KMS-11 (cell line): ENCODE results near the gene NNMT.
A peak's percentile ranks its signal among the peaks of the same experiment; 100 is the strongest.

ENCODE experiments used
- H2AFZ ChIP-seq: fragments of 200-600 bp; sonication (generic); 2 replicates; pipeline ENCODE4 v1.6.1; 2016; ENCODE audit warnings: antibody characterized with exemption, mixed run types, low read depth
- H3K27ac ChIP-seq: fragments of 200-600 bp; sonication (generic); 2 replicates; pipeline ENCODE4 v1.6.1; 2016; ENCODE audit warnings: mild to moderate bottlenecking, mixed run types
- H3K27me3 ChIP-seq: fragments of 200-600 bp; sonication (generic); 2 replicates; pipeline ENCODE4 v1.6.1; 2017; ENCODE audit warnings: mild to moderate bottlenecking, low read depth, mixed run types, moderate library complexity; ENCODE audit not compliant: insufficient read depth
- H3K36me3 ChIP-seq: fragments of 200-600 bp; sonication (generic); 2 replicates; pipeline ENCODE4 v1.6.1; 2017; ENCODE audit warnings: mild to moderate bottlenecking, mixed run types; ENCODE audit not compliant: insufficient read depth
- H3K4me1 ChIP-seq: fragments of 200-600 bp; sonication (generic); 2 replicates; pipeline ENCODE4 v1.6.1; 2016; ENCODE audit warnings: mild to moderate bottlenecking, low read depth, mixed run types; ENCODE audit not compliant: poor library complexity, severe bottlenecking
- H3K4me2 ChIP-seq: fragments of 200-600 bp; sonication (generic); 2 replicates; pipeline ENCODE4 v1.7.0; 2016; ENCODE audit warnings: mild to moderate bottlenecking, mixed run types
- H3K4me3 ChIP-seq: fragments of 200-600 bp; sonication (generic); IDR thresholded peaks from 2 replicates; pipeline ENCODE4 v1.6.1; 2017; ENCODE audit warnings: low read depth, low read length, mixed read lengths; ENCODE audit not compliant: insufficient read depth
- H3K79me2 ChIP-seq: fragments of 200-600 bp; sonication (generic); 2 replicates; pipeline ENCODE4 v1.6.1; 2016; ENCODE audit warnings: low read depth, mixed run types; ENCODE audit not compliant: insufficient read depth
- H3K9ac ChIP-seq: fragments of 200-600 bp; sonication (generic); 2 replicates; pipeline ENCODE4 v1.6.1; 2016; ENCODE audit warnings: mild to moderate bottlenecking, mixed run types
- H4K20me1 ChIP-seq: fragments of 200-600 bp; sonication (generic); 2 replicates; pipeline ENCODE4 v1.6.1; 2016; ENCODE audit warnings: mild to moderate bottlenecking, mixed run types; ENCODE audit not compliant: insufficient read depth
- CTCF ChIP-seq: fragments of 200-600 bp; sonication (generic); conservative IDR thresholded peaks from 2 replicates; pipeline ENCODE4 v1.6.1; 2017; ENCODE audit warnings: low read depth, mild to moderate bottlenecking, antibody characterized with exemption, low read length, moderate library complexity, mixed read lengths

The NNMT gene

GRCh38 chr11:114260483-114260882 is 35.7 kb upstream of the NNMT start:
- H3K36me3 ChIP-seq = no peaks in the 10 kb centered on the region
- no peak overlapping the region for H3K9ac ChIP-seq
- no peaks in the 10 kb centered on the region for H4K20me1 ChIP-seq
- H3K27me3 ChIP-seq = no peaks in the 10 kb centered on the region
- H3K4me2 ChIP-seq = no peak overlapping the region
- no peak overlapping the region for H3K4me3 ChIP-seq
- no peaks in the 10 kb centered on the region for H3K79me2 ChIP-seq
- H3K4me1 ChIP-seq = no peaks in the 10 kb centered on the region
- no peak overlapping the region for H2AFZ ChIP-seq
- no peak overlapping the region for H3K27ac ChIP-seq
- TF ChIP-seq CTCF = no peak

GRCh38 chr11:114261791-114262190 is 34.4 kb upstream of the NNMT start:
- TF ChIP-seq CTCF = no peak
- no peak overlapping the region for H2AFZ ChIP-seq

GRCh38 chr11:114262681-114263512 is 33.3 kb upstream of the NNMT start:
- no peaks in the 10 kb centered on the region for H3K4me1 ChIP-seq
- no peak overlapping the region for H2AFZ ChIP-seq
- TF ChIP-seq CTCF = peak; percentile 53
- no peak overlapping the region for H3K4me2 ChIP-seq
- no peaks in the 10 kb centered on the region for H3K36me3 ChIP-seq
- H3K4me3 ChIP-seq = no peak overlapping the region
- no peaks in the 10 kb centered on the region for H3K27me3 ChIP-seq
- H4K20me1 ChIP-seq = no peaks in the 10 kb centered on the region
- no peak overlapping the region for H3K9ac ChIP-seq
- no peaks in the 10 kb centered on the region for H3K79me2 ChIP-seq
- H3K27ac ChIP-seq = no peak overlapping the region

More at GRCh38 chr11:114261791-114262190, 34.4 kb upstream of the NNMT start:
- no peak overlapping the region for H3K4me2 ChIP-seq
- no peaks in the 10 kb centered on the region for H3K27me3 ChIP-seq
- no peaks in the 10 kb centered on the region for H3K4me1 ChIP-seq
- no peaks in the 10 kb centered on the region for H3K79me2 ChIP-seq
- H4K20me1 ChIP-seq = no peaks in the 10 kb centered on the region
- no peak overlapping the region for H3K27ac ChIP-seq
- no peaks in the 10 kb centered on the region for H3K36me3 ChIP-seq
- no peak overlapping the region for H3K4me3 ChIP-seq
- H3K9ac ChIP-seq = no peak overlapping the region

GRCh38 chr11:114263513-114264170 is 32.6 kb upstream of the NNMT start:
- TF ChIP-seq CTCF = no peak
- Histone ChIP-seq H3K4me1 (no peaks in the 10 kb centered on the region), H3K79me2 (no peaks in the 10 kb centered on the region), H3K4me3 (no peak overlapping the region), H3K4me2 (no peak overlapping the region), H3K36me3 (no peaks in the 10 kb centered on the region), H3K27ac (no peak overlapping the region), H2AFZ (no peak overlapping the region), H4K20me1 (no peaks in the 10 kb centered on the region), H3K9ac (no peak overlapping the region), H3K27me3 (no peaks in the 10 kb centered on the region)
